C4-2B (cell line): ENCODE data around the gene ZNF814.

Experiments
- H3K27ac ChIP-seq: fragments of 450-650 bp; 2 replicates; pipeline ENCODE4 v1.5.1; 2017
- CTCF ChIP-seq: fragments of 450-650 bp; conservative IDR thresholded peaks from 2 replicates; pipeline ENCODE4 v1.5.1; 2017; ENCODE audit warnings: mild to moderate bottlenecking
- ZFX ChIP-seq: fragments of 450-650 bp; IDR thresholded peaks from 2 replicates; pipeline ENCODE4 v1.6.1; 2017

Gene ZNF814

GRCh38 chr19:57820599-57820998 is 68.2 kb downstream of the ZNF814 start:
- no peak for TF ChIP-seq CTCF
- no peak for TF ChIP-seq ZFX
- H3K27ac ChIP-seq, result peak overlapping the region; percentile 86; the same call in 1 of the 2 replicates

- TF ChIP-seq ZFX (no peak), CTCF (no peak)
- peak overlapping the region; percentile 86 for H3K27ac ChIP-seq
Measured at GRCh38 chr19:57819475-57820148, 69.2 kb downstream of the ZNF814 start.

- no peak overlapping the region for H3K27ac ChIP-seq
- TF ChIP-seq CTCF, result no peak
- no peak for TF ChIP-seq ZFX
Measured at GRCh38 chr19:57818378-57818777, 70.5 kb downstream of the ZNF814 start.

GRCh38 chr19:57817976-57818375 is 70.9 kb downstream of the ZNF814 start:
- TF ChIP-seq ZFX (no peak), CTCF (no peak)
- no peak overlapping the region for H3K27ac ChIP-seq

GRCh38 chr19:57816652-57817051 is 72.2 kb downstream of the ZNF814 start:
- TF ChIP-seq ZFX, result no peak
- TF ChIP-seq CTCF, result no peak
- no peak overlapping the region for H3K27ac ChIP-seq

GRCh38 chr19:57815247-57816075 is 73.4 kb downstream of the ZNF814 start:
- peak overlapping the region; percentile 81 for H3K27ac ChIP-seq
- TF ChIP-seq ZFX (no peak), CTCF (no peak)
